CD4-positive, alpha-beta T cell (primary cell): ENCODE results near the gene ZNF518B. TPM values are rescaled to one million over a fixed set of nuclear protein-coding genes. Genes with fewer than 3 reads are reported as not detected.

Experiments
- ATAC-seq: fragments of 200-7000 bp; cut with Tn5 transposase; one replicate; pipeline ENCODE4 v1.10.0; 2022; ENCODE audit warnings: mild to moderate bottlenecking; ENCODE audit not compliant: poor library complexity
- CTCF ChIA-PET: fragments of 350-600 bp; sonication (Branson Sonifier 250); formaldehyde crosslinking; loops from one replicate; lab custom pipeline; 2021; ENCODE audit warnings: antibody characterized with exemption, inconsistent platforms; lab: Charles Lee
- POLR2A ChIA-PET: fragments of 350-600 bp; sonication (Branson Sonifier 250); formaldehyde crosslinking; loops from one replicate; lab custom pipeline; 2021; ENCODE audit warnings: antibody characterized with exemption, inconsistent platforms; lab: Charles Lee
- DNase-seq, 14 experiments: peaks; one replicate each; pipeline ENCODE4 v3.0.0-alpha.2; 2013 to 2020; ENCODE audit warnings: mixed read lengths in 2 of 14
- H3K27ac ChIP-seq, 2 donors: one replicate each; pipeline versions ENCODE4 v1.5.1 to v1.7.0; 2013; ENCODE audit warnings: low read length in 2 of 2, low read depth in 1 of 2, mild to moderate bottlenecking in 1 of 2
- H3K27me3 ChIP-seq, 2 experiments: 1 replicate in 1 of 2; 2 replicates in 1 of 2; pipeline versions ENCODE4 v1.6.1 to v1.7.0; 2013; ENCODE audit warnings: low read length in 2 of 2, control low read depth in 1 of 2, mild to moderate bottlenecking in 1 of 2, moderate library complexity in 1 of 2; ENCODE audit not compliant: insufficient read depth in 2 of 2, control insufficient read depth in 1 of 2
- H3K36me3 ChIP-seq: one replicate; pipeline ENCODE4 v1.6.1; 2013; ENCODE audit warnings: low read length, control low read depth; ENCODE audit not compliant: insufficient read depth
- H3K4me1 ChIP-seq: one replicate; pipeline ENCODE4 v1.6.1; 2013; ENCODE audit warnings: low read length, control low read depth; ENCODE audit not compliant: insufficient read depth
- H3K4me3 ChIP-seq: one replicate; pipeline ENCODE4 v1.5.1; 2013; ENCODE audit warnings: mild to moderate bottlenecking, low read length, moderate library complexity
- H3K9me3 ChIP-seq, 2 experiments: 1 replicate in 1 of 2; 2 replicates in 1 of 2; pipeline versions ENCODE4 v1.6.1 to v1.7.0; 2013; ENCODE audit warnings: low read length in 2 of 2, mild to moderate bottlenecking in 2 of 2, control low read depth in 1 of 2, moderate library complexity in 1 of 2; ENCODE audit not compliant: control insufficient read depth in 1 of 2, insufficient read depth in 1 of 2
- H3K27ac Mint-ChIP-seq: one replicate; pipeline ENCODE4 v1.8.0; 2020; ENCODE audit warnings: mixed read lengths
- H3K27me3 Mint-ChIP-seq: one replicate; pipeline ENCODE4 v1.8.0; 2021; ENCODE audit warnings: mixed read lengths
- H3K36me3 Mint-ChIP-seq: one replicate; pipeline ENCODE4 v1.8.0; 2021; ENCODE audit warnings: low read depth, mixed read lengths
- H3K4me1 Mint-ChIP-seq: one replicate; pipeline ENCODE4 v1.8.0; 2021; ENCODE audit warnings: low read depth, mixed read lengths
- H3K4me3 Mint-ChIP-seq: one replicate; pipeline ENCODE4 v1.8.0; 2020; ENCODE audit warnings: mild to moderate bottlenecking, mixed read lengths
- H3K9me3 Mint-ChIP-seq: one replicate; pipeline ENCODE4 v1.8.0; 2020; ENCODE audit warnings: mixed read lengths
- CTCF ChIP-seq: fragments of 200-600 bp; IDR thresholded peaks from one replicate; pipeline ENCODE4 v1.8.0; 2022; ENCODE audit warnings: antibody characterized with exemption, mild to moderate bottlenecking
- intact Hi-C, 2 experiments: fragments of 100-400 bp; cut with DNase I in 1 of 2; cut with micrococcal nuclease in 1 of 2; formaldehyde crosslinking; loops; one replicate each; pipeline versions ENCODE4 v1.15.1 to v1.9.0; 2023 to 2025; cut with DNase I, micrococcal nuclease
- total RNA-seq, 174 experiments: library from RNA in 2 of 174; stranded (reverse) in 2 of 174; gene quantifications; one replicate each; pipeline ENCODE4 v1.2.3 and lab custom pipeline; 2021 to 2026

ZNF518B gene
- total RNA-seq, 2 experiments from 2014 or later = 36.5 to 37.5 TPM

GRCh38 chr4:10460313-10461047 is 3.3 kb upstream of the ZNF518B start:
- Histone ChIP-seq H3K9me3 (peaks cover 0 to 20% of the 10 kb centered on the region in 2 experiments), H3K4me1 (peaks cover 34% of the 10 kb centered on the region), H3K27me3 (peaks cover 12 to 14% of the 10 kb centered on the region in 2 experiments), H3K36me3 (no peaks in the 10 kb centered on the region), H3K4me3 (peak overlapping the region; percentile 40), H3K27ac (no peak overlapping the region)
- Mint-ChIP-seq H3K4me1 (peaks cover 33% of the 10 kb centered on the region), H3K27ac (no peak overlapping the region), H3K4me3 (peak overlapping the region; percentile 62), H3K27me3 (peaks cover 39% of the 10 kb centered on the region), H3K36me3 (peaks cover 12% of the 10 kb centered on the region), H3K9me3 (no peaks in the 10 kb centered on the region)
- peak in 1 of 14 experiments; percentile 15 for DNase-seq
- intact Hi-C loops = loop anchor here (1.0 to 10.0 kb wide), 5 partner anchors 77 to 1014 kb away; no protein-coding TSS in a partner anchor
- ATAC-seq = no peak
- TF ChIP-seq CTCF = no peak
- CTCF ChIA-PET = interaction anchor here (0.8 to 1.6 kb wide), 10 partner anchors 8 to 360 kb away, joined by 3 to 11 read pairs (median 3); no protein-coding TSS in a partner anchor
- POLR2A ChIA-PET = interaction anchor here (1.1 to 2.3 kb wide), 4 partner anchors 9 to 343 kb away, joined by 3 to 18 read pairs (median 6); partner anchors contain the start of gene WDR1

GRCh38 chr4:10459305-10459704 is 2.1 kb upstream of the ZNF518B start:
- peaks cover 38% of the 10 kb centered on the region for H3K4me1 Mint-ChIP-seq
- no peak overlapping the region for H3K27ac Mint-ChIP-seq
- POLR2A ChIA-PET = interaction anchor here (2.3 kb wide), 1 partner anchor 342 kb away, joined by 18 read pairs; the partner anchor contains the start of gene WDR1

GRCh38 chr4:10458177-10458576 is 951 bp upstream of the ZNF518B start:
- peaks cover 10% of the 10 kb centered on the region for H3K36me3 ChIP-seq
- H3K27me3 Mint-ChIP-seq = peaks cover 16% of the 10 kb centered on the region
- peaks cover 12 to 13% of the 10 kb centered on the region in 2 experiments for H3K27me3 ChIP-seq
- peak overlapping the region; percentile 85 for H3K4me3 Mint-ChIP-seq
- peaks cover 38% of the 10 kb centered on the region for H3K4me1 ChIP-seq
- no peak for TF ChIP-seq CTCF
- peaks cover 0 to 20% of the 10 kb centered on the region in 2 experiments for H3K9me3 ChIP-seq
- H3K27ac ChIP-seq = no peak overlapping the region
- no peak overlapping the region for H3K4me3 ChIP-seq
- intact Hi-C loops = loop anchor here in 1 of 2 experiments (2.0 kb wide), 1 partner anchor 339 kb away; no protein-coding TSS in a partner anchor
- ChIA-PET POLR2A (interaction anchor here (0.7 to 3.1 kb wide), 3 partner anchors 44 to 766 kb away, joined by 4 to 60 read pairs (median 11); partner anchors contain the start of gene WDR1), CTCF (no interaction called here)
- ATAC-seq (no peak), DNase-seq (peak in 1 of 14 experiments; percentile 26)
- peaks cover 2% of the 10 kb centered on the region for H3K9me3 Mint-ChIP-seq
- peaks cover 35% of the 10 kb centered on the region for H3K36me3 Mint-ChIP-seq
- H3K27ac Mint-ChIP-seq = peak overlapping the region; percentile 53
- peaks cover 44% of the 10 kb centered on the region for H3K4me1 Mint-ChIP-seq

More at GRCh38 chr4:10459305-10459704, 2.1 kb upstream of the ZNF518B start:
- Mint-ChIP-seq H3K36me3 (peaks cover 24% of the 10 kb centered on the region), H3K27me3 (peaks cover 27% of the 10 kb centered on the region), H3K4me3 (peak overlapping the region; percentile 85), H3K9me3 (peaks cover under 1% of the 10 kb centered on the region)
- TF ChIP-seq CTCF = no peak
- intact Hi-C loops = loop anchor here in 1 of 2 experiments (2.0 kb wide), 1 partner anchor 341 kb away; no protein-coding TSS in a partner anchor
- no peak for ATAC-seq
- no peak overlapping the region for H3K4me3 ChIP-seq
- no peak for DNase-seq
- no peak overlapping the region for H3K27ac ChIP-seq
- CTCF ChIA-PET = no interaction called here
- peaks cover 12 to 14% of the 10 kb centered on the region in 2 experiments for H3K27me3 ChIP-seq
- H3K36me3 ChIP-seq = peaks cover 6% of the 10 kb centered on the region
- peaks cover 36% of the 10 kb centered on the region for H3K4me1 ChIP-seq
- H3K9me3 ChIP-seq = peaks cover 0 to 20% of the 10 kb centered on the region in 2 experiments
